HFF-Myc (cell line): Measurements from ENCODE around the gene CCDC57.

Experiments
- DNase-seq: peaks from one replicate; pipeline ENCODE4 v3.0.0-alpha.2; 2011; ENCODE audit warnings: low read depth; ENCODE audit errors: extremely low read depth
- H3K4me3 ChIP-seq: replicated peaks from 2 replicates; pipeline ENCODE4 v1.5.1; 2011; ENCODE audit warnings: low read depth, mild to moderate bottlenecking, control low read depth, low read length
- CTCF ChIP-seq: IDR thresholded peaks from 2 replicates; pipeline ENCODE4 v1.5.1; 2012; ENCODE audit warnings: mild to moderate bottlenecking, low read depth, low read length, control low read depth; ENCODE audit errors: missing control alignments

The CCDC57 gene

GRCh38 chr17:82232322-82232820, 19.7 kb upstream of the CCDC57 start:
- DNase-seq = no peak
- TF ChIP-seq CTCF = no peak
- H3K4me3 ChIP-seq = peak overlapping the region; percentile 81

GRCh38 chr17:82231562-82232321, 19.1 kb upstream of the CCDC57 start:
- no peak for TF ChIP-seq CTCF
- no peak for DNase-seq
- peak overlapping the region; percentile 81 for H3K4me3 ChIP-seq

GRCh38 chr17:82231312-82231561, 18.6 kb upstream of the CCDC57 start:
- peak overlapping the region; percentile 81 for H3K4me3 ChIP-seq
- TF ChIP-seq CTCF = no peak
- no peak for DNase-seq

GRCh38 chr17:82230609-82231311, 18.1 kb upstream of the CCDC57 start:
- TF ChIP-seq CTCF = peak; percentile 21
- peak overlapping the region; percentile 81 for H3K4me3 ChIP-seq
- no peak for DNase-seq

GRCh38 chr17:82229698-82230608, 17.3 kb upstream of the CCDC57 start:
- H3K4me3 ChIP-seq = peak overlapping the region; percentile 81
- DNase-seq = no peak
- TF ChIP-seq CTCF = no peak

- no peak for TF ChIP-seq CTCF
- DNase-seq = no peak
- H3K4me3 ChIP-seq = peak within 1 kb of the TSS; percentile 81
Measured at GRCh38 chr17:82228842-82229697, 16.4 kb upstream of the CCDC57 start, which contains the start of gene SLC16A3. Gene SLC16A3, plus strand, starts transcription at chr17:82229042. Its CDS starts 6,967 bp downstream, at chr17:82236009.
